Activated CD4-positive, alpha-beta memory T cell treated with anti-CD3 and anti-CD28 coated beads, Interleukin-2, amount 10 ng/mL, durations not matched to agents 7 days and 5 days (primary cell): Measurements from ENCODE around the gene AP2S1. TPM values are rescaled to one million over a fixed set of nuclear protein-coding genes. Genes with fewer than 3 reads are reported as not detected.
"Not testable (repeated sequence)": the region's sequence is repeated elsewhere in the genome, so short reads cannot be mapped to it uniquely, and the experiment has no call there.

ENCODE experiments used
- CTCF ChIA-PET: fragments of 350-600 bp; sonication (Branson Sonifier 250); formaldehyde crosslinking; loops from one replicate; lab custom pipeline; 2021; ENCODE audit warnings: antibody characterized with exemption, inconsistent platforms; lab: Charles Lee
- POLR2A ChIA-PET: fragments of 350-600 bp; sonication (Branson Sonifier 250); formaldehyde crosslinking; loops from one replicate; lab custom pipeline; 2021; ENCODE audit warnings: antibody characterized with exemption; lab: Charles Lee
- DNase-seq: peaks from one replicate; pipeline ENCODE4 v3.0.0-alpha.2; 2020
- H3K27ac Mint-ChIP-seq: one replicate; pipeline ENCODE4 v1.8.0; 2021; ENCODE audit warnings: mild to moderate bottlenecking, mixed read lengths
- H3K27me3 Mint-ChIP-seq: one replicate; pipeline ENCODE4 v1.8.0; 2021; ENCODE audit warnings: mixed read lengths
- H3K36me3 Mint-ChIP-seq: one replicate; pipeline ENCODE4 v1.8.0; 2021; ENCODE audit warnings: low read depth, mixed read lengths
- H3K4me1 Mint-ChIP-seq: one replicate; pipeline ENCODE4 v1.8.0; 2021; ENCODE audit warnings: mixed read lengths
- H3K4me3 Mint-ChIP-seq: one replicate; pipeline ENCODE4 v1.8.0; 2021; ENCODE audit warnings: mild to moderate bottlenecking, mixed read lengths
- H3K9me3 Mint-ChIP-seq: one replicate; pipeline ENCODE4 v1.8.0; 2021; ENCODE audit warnings: mixed read lengths
- total RNA-seq, 2 experiments: library from RNA; stranded (reverse); gene quantifications; one replicate each; pipeline ENCODE4 v1.2.3, GENCODE V29; 2021

Gene AP2S1
- total RNA-seq, 2 experiments from 2014 or later = 116 to 117 TPM

DNA sequence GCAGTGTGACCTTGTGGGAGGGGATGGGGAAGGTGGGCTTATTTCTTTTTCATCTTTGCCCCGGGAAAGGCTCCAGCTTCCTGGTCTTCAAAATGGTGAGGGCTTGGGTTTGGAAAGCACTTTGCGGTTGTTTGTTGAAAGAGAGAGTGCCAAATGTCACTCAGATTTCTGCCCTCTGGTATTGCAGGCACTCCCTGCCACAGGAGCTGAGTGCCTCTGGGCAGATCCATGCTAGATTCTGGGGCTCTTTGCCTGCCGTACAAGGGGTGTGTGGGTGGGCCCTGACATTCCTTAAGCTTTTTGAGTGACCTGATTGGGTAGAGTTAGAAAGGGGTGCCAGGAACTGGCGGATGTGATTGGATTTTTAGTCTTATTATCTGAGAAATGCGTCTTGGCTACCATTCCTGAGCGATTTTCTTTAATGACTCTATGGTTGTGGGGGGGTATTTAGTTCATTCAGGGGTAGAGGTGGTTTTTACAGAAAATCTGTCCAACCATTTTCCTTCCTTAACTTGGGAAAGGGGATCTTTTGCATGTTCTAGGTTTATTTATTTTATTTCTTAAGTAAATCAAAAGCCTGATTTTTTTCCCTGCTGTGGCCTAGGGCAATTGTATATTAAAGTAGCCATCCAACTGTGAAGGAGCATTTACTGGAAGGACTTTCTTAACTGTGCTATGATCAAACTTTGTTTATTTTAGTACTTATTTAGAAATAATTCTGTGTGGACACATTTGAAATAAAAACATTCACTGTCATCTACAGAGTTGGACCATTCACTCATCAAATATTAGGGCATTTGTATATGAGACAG is 13.4 kb upstream of the AP2S1 start:
- Mint-ChIP-seq H3K4me3 (no peak overlapping the region), H3K4me1 (peaks cover 32% of the 10 kb centered on the region), H3K36me3 (peaks cover 3% of the 10 kb centered on the region), H3K27ac (no peak overlapping the region), H3K27me3 (no peaks in the 10 kb centered on the region), H3K9me3 (no peaks in the 10 kb centered on the region)
- ChIA-PET POLR2A (no interaction called here), CTCF (interaction anchor here (1.1 to 2.1 kb wide), 3 partner anchors 62 to 150 kb away, joined by 3 to 11 read pairs (median 5); no protein-coding TSS in a partner anchor)
- no peak for DNase-seq

DNA sequence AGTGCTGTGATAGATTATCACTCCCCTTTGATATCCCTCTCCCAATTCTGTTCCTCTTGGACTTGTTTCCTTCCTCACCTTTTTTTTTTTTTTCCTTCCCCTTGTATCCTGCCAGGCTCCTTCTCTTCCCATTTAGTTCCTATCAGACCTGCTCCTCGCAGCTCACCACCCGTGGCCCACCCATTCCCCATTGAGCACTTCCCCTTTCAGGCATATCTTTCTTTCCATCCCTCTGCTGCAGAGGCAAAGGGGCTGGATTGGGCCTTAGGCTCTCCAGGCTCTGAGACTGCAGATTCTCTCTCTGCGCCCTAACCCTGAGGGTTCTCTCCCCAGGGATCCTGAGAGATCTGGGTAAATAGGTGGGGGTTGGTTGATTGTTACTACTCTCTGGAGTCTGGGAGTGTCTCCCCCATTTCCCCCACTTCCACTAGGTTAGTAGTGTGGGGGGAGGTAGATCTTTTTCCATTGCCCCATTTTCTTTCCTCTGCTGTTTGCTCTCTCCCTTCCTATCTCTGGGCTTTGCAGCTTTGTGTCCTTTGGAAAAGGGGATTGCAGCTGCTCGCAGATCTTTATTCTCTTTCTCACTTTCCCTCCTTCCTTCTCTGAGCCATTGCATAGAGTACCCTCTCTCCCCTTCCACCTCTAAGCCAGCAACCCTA is 12.5 kb upstream of the AP2S1 start:
- peaks cover 31% of the 10 kb centered on the region for H3K4me1 Mint-ChIP-seq
- no peak overlapping the region for H3K27ac Mint-ChIP-seq
- ChIA-PET POLR2A (interaction anchor here (0.9 to 4.3 kb wide), 4 partner anchors 16 to 104 kb away, joined by 3 to 27 read pairs (median 4); partner anchors contain the start of gene SLC1A5), CTCF (interaction anchor here (0.5 to 2.1 kb wide), 5 partner anchors 63 to 263 kb away, joined by 3 to 11 read pairs (median 3); no protein-coding TSS in a partner anchor)
- H3K27me3 Mint-ChIP-seq = no peaks in the 10 kb centered on the region
- peaks cover 3% of the 10 kb centered on the region for H3K36me3 Mint-ChIP-seq
- no peak for DNase-seq
- H3K9me3 Mint-ChIP-seq = no peaks in the 10 kb centered on the region
- H3K4me3 Mint-ChIP-seq = no peak overlapping the region

DNA sequence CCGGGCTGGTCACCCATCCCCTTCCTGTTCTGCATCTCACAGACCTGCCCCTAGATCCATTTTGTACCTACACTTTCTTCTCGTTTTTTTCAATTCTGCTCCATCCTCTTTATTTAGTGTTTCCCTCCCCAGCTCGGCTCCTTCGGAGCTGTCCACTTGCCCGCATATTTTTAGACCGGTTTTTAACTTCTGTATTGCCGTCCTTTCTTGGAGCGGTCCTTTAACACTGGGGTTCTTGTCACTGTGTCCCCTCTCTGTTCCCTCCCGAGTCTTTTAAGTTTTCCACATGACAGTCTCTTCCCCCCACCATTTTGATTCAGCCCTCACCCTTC is 11.8 kb upstream of the AP2S1 start:
- no peaks in the 10 kb centered on the region for H3K9me3 Mint-ChIP-seq
- no peak overlapping the region for H3K4me3 Mint-ChIP-seq
- ChIA-PET POLR2A (interaction anchor here (0.6 to 4.3 kb wide), 11 partner anchors 15 to 164 kb away, joined by 3 to 27 read pairs (median 3); partner anchors contain the start of gene SLC1A5), CTCF (interaction anchor here (1.7 to 2.1 kb wide), 2 partner anchors 128 to 151 kb away, joined by 5 to 11 read pairs; no protein-coding TSS in a partner anchor)
- peaks cover 28% of the 10 kb centered on the region for H3K4me1 Mint-ChIP-seq
- peak; percentile 16 for DNase-seq
- no peaks in the 10 kb centered on the region for H3K27me3 Mint-ChIP-seq
- no peak overlapping the region for H3K27ac Mint-ChIP-seq
- peaks cover 3% of the 10 kb centered on the region for H3K36me3 Mint-ChIP-seq

DNA sequence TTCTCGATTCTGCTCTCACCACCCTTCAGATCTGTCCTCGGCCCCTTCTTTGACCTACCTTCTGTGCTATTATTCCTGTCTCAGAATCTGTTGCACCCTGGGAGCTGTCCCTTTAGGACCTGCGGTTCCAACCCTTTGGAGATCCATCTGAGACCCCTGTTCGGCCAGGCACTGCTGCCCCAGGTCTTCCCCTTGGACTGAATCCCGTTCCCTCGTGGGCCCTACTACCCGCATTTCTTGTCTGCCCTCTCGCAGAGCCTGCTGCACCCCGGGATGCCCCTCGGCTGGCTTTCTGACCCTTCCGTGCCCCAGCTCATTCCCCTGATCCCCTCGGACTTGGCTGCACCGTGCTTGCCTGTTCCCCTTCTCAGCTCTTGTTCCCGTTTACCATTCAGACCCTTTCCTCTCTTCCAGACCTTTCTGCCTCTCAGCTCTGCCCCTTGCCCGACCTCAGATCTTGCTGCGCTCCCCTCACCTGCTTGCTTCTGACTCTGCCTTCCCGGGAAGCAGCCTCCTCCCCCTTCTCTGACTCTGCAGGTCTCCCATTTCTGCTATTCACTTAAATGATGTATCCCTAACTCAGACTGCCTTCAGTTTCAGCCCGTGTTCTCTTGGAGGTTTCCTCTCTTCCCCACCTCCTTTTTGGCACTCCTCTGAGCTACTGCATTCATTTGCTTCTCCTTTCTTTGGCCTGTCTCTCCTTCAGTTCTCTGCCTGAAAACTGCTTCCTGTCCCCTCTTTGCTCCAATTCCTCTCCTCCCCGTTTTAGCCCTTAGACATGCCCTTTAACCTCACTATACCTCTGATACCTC is 11.3 kb upstream of the AP2S1 start:
- ChIA-PET POLR2A (interaction anchor here (0.6 to 4.3 kb wide), 16 partner anchors 15 to 1988 kb away, joined by 3 to 27 read pairs (median 3); partner anchors contain the start of genes SLC1A5, TMEM160 and ZC3H4), CTCF (interaction anchor here (1.7 to 2.1 kb wide), 3 partner anchors 93 to 152 kb away, joined by 5 to 11 read pairs (median 5); no protein-coding TSS in a partner anchor)
- Mint-ChIP-seq H3K9me3 (no peaks in the 10 kb centered on the region), H3K4me3 (no peak overlapping the region), H3K4me1 (peaks cover 22% of the 10 kb centered on the region), H3K27ac (no peak overlapping the region), H3K27me3 (no peaks in the 10 kb centered on the region), H3K36me3 (peaks cover 3% of the 10 kb centered on the region)
- DNase-seq = no peak

DNA sequence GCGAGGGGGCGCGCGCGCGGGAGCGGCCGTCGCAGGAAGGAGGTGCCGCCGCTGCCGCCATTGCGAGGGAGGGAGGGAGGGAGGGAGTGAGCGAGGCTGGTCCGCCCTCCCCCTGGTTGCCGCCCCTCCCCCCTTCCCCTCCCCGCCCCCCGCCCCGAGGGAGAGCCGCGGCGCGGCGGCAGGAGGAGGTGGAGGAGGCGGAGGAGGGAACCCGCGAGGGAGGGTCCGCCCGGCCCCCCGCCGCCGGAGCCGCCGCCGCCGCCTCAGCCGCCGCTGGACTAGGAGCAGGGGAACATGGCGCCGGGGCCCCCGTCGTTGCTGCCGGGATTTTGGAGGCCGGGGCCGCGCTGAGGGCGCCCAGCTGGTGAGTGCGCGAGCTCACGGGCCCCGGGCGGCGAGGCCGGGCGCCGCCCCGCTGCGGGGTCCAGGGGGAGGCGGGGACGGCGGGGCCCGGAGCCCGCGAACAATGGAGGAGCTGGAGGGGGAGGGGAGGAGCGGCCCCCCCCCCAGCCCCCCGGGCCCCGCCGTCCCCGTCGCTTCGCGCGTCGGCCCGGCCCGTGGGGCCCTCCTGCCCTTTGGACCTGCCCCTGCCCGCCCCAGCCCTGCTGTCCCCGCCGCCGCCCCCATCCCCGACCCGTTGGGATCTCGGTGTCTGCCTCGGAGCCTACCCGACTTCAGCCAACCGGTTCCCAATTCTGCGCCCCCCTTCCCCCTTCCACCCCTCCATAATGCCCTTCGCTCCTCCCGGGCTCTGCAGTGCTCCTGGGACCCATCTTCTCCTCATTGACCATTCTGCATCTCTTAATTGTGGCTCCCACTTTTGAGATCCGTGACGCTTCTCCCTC is 10.4 kb upstream of the AP2S1 start, which contains the start of gene ARHGAP35:
Gene ARHGAP35 (plus strand): TSS at position 152 of the 845 bp plus-strand sequence. CDS start 57,679 bp downstream, outside the sequence.
- H3K4me1 Mint-ChIP-seq = peaks cover 25% of the 10 kb centered on the region
- no peaks in the 10 kb centered on the region for H3K27me3 Mint-ChIP-seq
- ChIA-PET CTCF (interaction anchor here (1.8 kb wide), 1 partner anchor 94 kb away, joined by 5 read pairs; no protein-coding TSS in a partner anchor), POLR2A (interaction anchor here (0.6 to 4.3 kb wide), 14 partner anchors 11 to 1988 kb away, joined by 3 to 27 read pairs (median 3); partner anchors contain the start of genes AP2S1, CCDC9, SLC1A5 and TMEM160)
- H3K36me3 Mint-ChIP-seq = peaks cover 3% of the 10 kb centered on the region
- no peaks in the 10 kb centered on the region for H3K9me3 Mint-ChIP-seq
- peak; percentile 86 for DNase-seq
- H3K4me3 Mint-ChIP-seq = peak within 1 kb of the TSS; percentile 77
- peak within 1 kb of the TSS; percentile 88 for H3K27ac Mint-ChIP-seq

DNA sequence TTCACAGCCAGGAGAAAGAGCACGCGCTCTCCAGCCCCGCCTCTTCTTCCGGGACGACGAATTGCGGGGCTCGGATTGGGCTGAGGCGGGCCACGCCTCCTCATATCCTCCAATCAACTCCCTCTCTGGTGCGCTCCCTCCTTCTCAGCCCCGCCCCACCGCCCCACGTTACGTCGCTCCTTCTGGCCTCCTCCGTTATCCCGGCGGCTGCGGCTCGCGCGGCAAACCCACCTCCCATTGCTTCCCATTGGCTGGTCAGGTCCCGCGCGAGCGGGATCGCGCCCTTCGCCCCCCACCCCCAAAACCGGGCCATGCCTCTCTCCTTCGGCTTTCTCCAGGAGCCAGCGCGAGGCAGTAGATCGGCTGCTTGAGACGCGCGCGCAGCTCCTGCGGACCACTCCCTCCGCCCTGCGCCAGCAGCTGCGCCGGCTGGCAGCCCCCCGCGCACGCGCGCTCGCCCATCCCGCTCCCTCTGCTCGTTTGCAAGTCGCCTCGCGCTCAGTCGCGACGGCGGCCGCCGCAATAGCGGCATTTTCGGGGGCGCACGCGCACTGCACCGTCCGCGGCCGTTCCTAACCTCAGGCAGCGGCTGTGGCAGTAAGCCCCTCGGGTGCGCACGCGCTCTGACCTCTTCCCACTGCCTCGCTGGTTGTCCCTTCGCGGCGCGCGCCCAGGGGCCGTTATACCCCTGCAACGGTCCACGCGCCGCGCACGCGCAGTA is 9.6 kb upstream of the AP2S1 start:
- H3K27ac Mint-ChIP-seq = peak overlapping the region; percentile 88
- peaks cover 26% of the 10 kb centered on the region for H3K4me1 Mint-ChIP-seq
- CTCF ChIA-PET = interaction anchor here (0.6 to 2.5 kb wide), 4 partner anchors 20 to 153 kb away, joined by 3 to 8 read pairs (median 4); no protein-coding TSS in a partner anchor
- POLR2A ChIA-PET = interaction anchor here (0.6 to 4.3 kb wide), 10 partner anchors 10 to 396 kb away, joined by 3 to 27 read pairs (median 3); partner anchors contain the start of genes AP2S1, CCDC9, TMEM160 and ZC3H4
- peak overlapping the region; percentile 77 for H3K4me3 Mint-ChIP-seq
- no peaks in the 10 kb centered on the region for H3K9me3 Mint-ChIP-seq
- peaks cover 3% of the 10 kb centered on the region for H3K36me3 Mint-ChIP-seq
- peak; percentile 97 for DNase-seq
- H3K27me3 Mint-ChIP-seq = no peaks in the 10 kb centered on the region

DNA sequence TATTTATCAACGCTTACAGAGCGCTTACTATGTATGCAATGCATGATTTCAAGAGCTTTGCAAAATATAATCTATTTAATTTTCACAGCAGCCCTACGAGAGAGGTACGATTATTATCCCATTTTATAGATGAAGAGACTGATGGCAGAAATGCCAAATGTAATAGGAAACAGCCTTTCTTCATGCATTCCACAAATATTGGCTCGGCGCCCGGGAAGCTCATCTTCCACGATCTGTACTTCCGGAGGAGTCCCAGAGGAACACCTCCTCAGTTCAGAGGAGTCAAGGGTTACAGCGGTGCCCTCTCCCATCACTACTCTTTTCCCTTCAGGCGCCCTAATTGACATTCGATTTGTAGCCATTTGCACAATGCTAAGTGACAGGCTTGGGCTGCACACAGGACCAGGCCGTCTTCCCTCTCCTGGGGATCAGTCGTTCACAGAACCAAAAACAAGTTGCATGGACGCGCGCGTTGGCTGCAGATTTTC is 9.0 kb upstream of the AP2S1 start:
- no peaks in the 10 kb centered on the region for H3K27me3 Mint-ChIP-seq
- ChIA-PET POLR2A (interaction anchor here (0.6 to 4.3 kb wide), 8 partner anchors 9 to 397 kb away, joined by 3 to 27 read pairs (median 3); partner anchors contain the start of genes AP2S1, CCDC9, TMEM160 and ZC3H4), CTCF (interaction anchor here (0.6 to 2.5 kb wide), 4 partner anchors 19 to 154 kb away, joined by 3 to 8 read pairs (median 4); no protein-coding TSS in a partner anchor)
- no peaks in the 10 kb centered on the region for H3K9me3 Mint-ChIP-seq
- DNase-seq = no peak
- H3K36me3 Mint-ChIP-seq = peaks cover 3% of the 10 kb centered on the region
- peaks cover 23% of the 10 kb centered on the region for H3K4me1 Mint-ChIP-seq
- peak overlapping the region; percentile 88 for H3K27ac Mint-ChIP-seq
- peak overlapping the region; percentile 77 for H3K4me3 Mint-ChIP-seq

DNA sequence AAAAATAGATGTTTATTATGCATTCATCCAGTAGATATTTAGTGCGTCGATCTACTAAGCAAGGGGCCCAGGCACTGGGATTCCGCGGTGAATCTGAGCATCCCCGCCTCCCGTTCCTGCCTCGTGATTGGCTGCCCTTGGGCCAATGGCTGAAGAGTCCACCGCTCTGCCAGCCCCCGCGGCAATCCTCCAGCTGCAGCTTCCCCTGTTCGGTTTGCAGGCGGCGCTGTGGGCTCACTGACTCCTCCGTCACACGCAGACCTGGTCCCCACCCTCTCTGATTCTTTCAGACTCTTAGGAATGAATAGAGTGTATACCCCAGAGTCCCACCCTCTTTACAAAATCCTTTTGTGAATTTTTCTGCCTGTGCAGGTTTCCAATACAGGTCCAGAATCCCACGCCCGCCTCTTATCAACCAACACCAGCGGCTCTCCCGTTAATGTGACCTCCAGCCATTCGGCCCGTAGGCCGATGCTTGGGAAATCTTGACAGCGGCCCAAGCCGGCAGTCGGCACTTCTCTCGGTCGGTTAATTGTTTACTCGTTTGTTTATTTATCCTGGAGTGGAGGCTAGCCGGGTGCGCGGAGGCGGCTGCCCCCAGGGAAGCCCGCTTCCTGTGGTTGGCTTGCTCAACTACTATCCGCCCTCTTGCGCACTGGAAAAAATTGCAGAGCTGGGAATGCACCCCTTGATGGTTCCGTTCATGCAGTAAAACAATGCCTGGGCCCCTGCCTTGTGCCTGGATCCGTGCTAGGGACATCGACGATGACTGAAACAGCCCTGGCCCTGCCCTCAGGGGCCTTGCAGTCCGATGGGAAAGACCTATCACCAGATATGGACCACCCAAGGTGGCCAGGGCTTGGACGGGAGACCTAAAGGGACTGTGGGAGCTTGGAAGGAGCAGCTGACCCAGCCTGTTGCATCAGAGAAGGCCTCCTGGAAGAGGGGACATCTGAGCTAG is 5.7 kb upstream of the AP2S1 start:
- peak overlapping the region; percentile 61 for H3K4me3 Mint-ChIP-seq
- peaks cover 24% of the 10 kb centered on the region for H3K4me1 Mint-ChIP-seq
- ChIA-PET CTCF (interaction anchor here (0.6 to 2.6 kb wide), 18 partner anchors 12 to 244 kb away, joined by 3 to 20 read pairs (median 4); no protein-coding TSS in a partner anchor), POLR2A (interaction anchor here (0.6 to 2.0 kb wide), 6 partner anchors 26 to 257 kb away, joined by 3 to 9 read pairs (median 4); partner anchors contain the start of gene ZC3H4)
- peaks cover 3% of the 10 kb centered on the region for H3K36me3 Mint-ChIP-seq
- peak overlapping the region; percentile 19 for H3K27ac Mint-ChIP-seq
- H3K27me3 Mint-ChIP-seq = no peaks in the 10 kb centered on the region
- no peaks in the 10 kb centered on the region for H3K9me3 Mint-ChIP-seq
- DNase-seq = peak; percentile 92

DNA sequence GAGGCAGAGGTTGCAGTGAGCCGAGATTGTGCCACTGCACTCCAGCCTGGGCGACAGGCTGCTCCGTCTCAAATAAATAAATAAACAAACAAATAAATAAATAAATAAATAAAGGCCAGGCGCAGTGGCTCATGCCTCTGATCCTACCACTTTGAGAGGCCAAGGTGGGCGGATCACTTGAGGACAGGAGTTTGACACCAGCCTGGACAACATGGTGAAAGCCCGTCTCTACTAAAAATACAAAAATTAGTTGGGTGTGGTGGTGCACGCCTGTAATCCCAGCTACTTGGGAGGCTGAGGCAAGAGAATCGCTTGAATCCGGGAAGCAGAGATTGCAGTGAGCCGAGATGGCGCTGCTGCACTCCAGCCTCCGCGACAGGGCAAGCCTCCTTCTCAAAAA is 4.1 kb upstream of the AP2S1 start:
- H3K4me3 Mint-ChIP-seq, H3K9me3 Mint-ChIP-seq, DNase-seq, H3K27ac Mint-ChIP-seq, H3K36me3 Mint-ChIP-seq, CTCF ChIA-PET, H3K27me3 Mint-ChIP-seq: not testable (repeated sequence)
- H3K4me1 Mint-ChIP-seq = peaks cover 34% of the 10 kb centered on the region
- POLR2A ChIA-PET = interaction anchor here (1.3 kb wide), 1 partner anchor 11 kb away, joined by 3 read pairs; no protein-coding TSS in a partner anchor

DNA sequence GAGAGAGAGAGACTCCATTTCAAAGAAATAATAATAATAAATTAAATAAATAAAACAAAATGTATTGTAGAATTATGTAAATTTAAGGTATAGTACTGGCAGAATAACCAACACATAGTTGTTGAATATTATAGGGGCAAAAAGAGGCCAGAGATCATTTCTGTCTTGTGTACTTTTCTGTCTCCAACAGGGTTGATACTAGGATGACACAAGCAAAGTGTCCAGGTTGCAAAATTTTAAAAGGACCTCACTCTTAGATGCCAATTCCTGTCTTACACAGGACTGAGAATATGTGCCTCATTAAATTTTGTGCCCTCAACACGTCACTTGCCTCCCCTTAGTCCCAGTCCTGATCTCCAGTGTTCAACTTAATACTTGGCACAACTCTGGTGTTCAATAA is 2.2 kb upstream of the AP2S1 start:
- ChIA-PET POLR2A (no interaction called here), CTCF (no interaction called here)
- H3K9me3 Mint-ChIP-seq = no peaks in the 10 kb centered on the region
- H3K36me3 Mint-ChIP-seq = no peaks in the 10 kb centered on the region
- H3K27me3 Mint-ChIP-seq = no peaks in the 10 kb centered on the region
- H3K27ac Mint-ChIP-seq = no peak overlapping the region
- H3K4me1 Mint-ChIP-seq = peaks cover 37% of the 10 kb centered on the region
- no peak overlapping the region for H3K4me3 Mint-ChIP-seq
- DNase-seq = no peak
